Choroid plexus epithelial cell (primary cell): ENCODE measurements around the gene SINHCAF.
"Not testable (repeated sequence)": the region's sequence is repeated elsewhere in the genome, so short reads cannot be mapped to it uniquely, and the experiment has no call there.

Experiments
- DNase-seq: peaks from one replicate; pipeline ENCODE4 v3.0.0-alpha.2; 2010; ENCODE audit warnings: low read depth
- H3K4me3 ChIP-seq: 2 replicates; pipeline ENCODE4 v1.5.1; 2011; ENCODE audit warnings: low read depth, mild to moderate bottlenecking, control low read depth, low read length, moderate library complexity
- TF ChIP-seq, protein P1 (sequence below): conservative IDR thresholded peaks from 2 replicates; pipeline ENCODE4 v1.5.1; 2011; ENCODE audit warnings: low read depth, mild to moderate bottlenecking, control low read depth, inconsistent platforms, low read length, moderate library complexity

The SINHCAF gene

GRCh38 chr12:31278424-31278823 is 47.5 kb downstream of the SINHCAF start:
- no peak for DNase-seq

GRCh38 chr12:31277081-31277480 is 48.9 kb downstream of the SINHCAF start:
- DNase-seq = no peak
- TF ChIP-seq, protein P1, sequence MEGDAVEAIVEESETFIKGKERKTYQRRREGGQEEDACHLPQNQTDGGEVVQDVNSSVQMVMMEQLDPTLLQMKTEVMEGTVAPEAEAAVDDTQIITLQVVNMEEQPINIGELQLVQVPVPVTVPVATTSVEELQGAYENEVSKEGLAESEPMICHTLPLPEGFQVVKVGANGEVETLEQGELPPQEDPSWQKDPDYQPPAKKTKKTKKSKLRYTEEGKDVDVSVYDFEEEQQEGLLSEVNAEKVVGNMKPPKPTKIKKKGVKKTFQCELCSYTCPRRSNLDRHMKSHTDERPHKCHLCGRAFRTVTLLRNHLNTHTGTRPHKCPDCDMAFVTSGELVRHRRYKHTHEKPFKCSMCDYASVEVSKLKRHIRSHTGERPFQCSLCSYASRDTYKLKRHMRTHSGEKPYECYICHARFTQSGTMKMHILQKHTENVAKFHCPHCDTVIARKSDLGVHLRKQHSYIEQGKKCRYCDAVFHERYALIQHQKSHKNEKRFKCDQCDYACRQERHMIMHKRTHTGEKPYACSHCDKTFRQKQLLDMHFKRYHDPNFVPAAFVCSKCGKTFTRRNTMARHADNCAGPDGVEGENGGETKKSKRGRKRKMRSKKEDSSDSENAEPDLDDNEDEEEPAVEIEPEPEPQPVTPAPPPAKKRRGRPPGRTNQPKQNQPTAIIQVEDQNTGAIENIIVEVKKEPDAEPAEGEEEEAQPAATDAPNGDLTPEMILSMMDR = no peak
- H3K4me3 ChIP-seq = no peak overlapping the region

More at GRCh38 chr12:31278424-31278823, 47.5 kb downstream of the SINHCAF start:
- H3K4me3 ChIP-seq = no peak overlapping the region
- TF ChIP-seq, protein P1 = no peak

GRCh38 chr12:31275491-31275890 is 50.5 kb downstream of the SINHCAF start:
- no peak overlapping the region for H3K4me3 ChIP-seq
- TF ChIP-seq, protein P1 = no peak
- DNase-seq = no peak

GRCh38 chr12:31274520-31275300 is 51.2 kb downstream of the SINHCAF start:
- no peak for DNase-seq
- TF ChIP-seq, protein P1 = no peak
- no peak overlapping the region for H3K4me3 ChIP-seq

- DNase-seq, H3K4me3 ChIP-seq: not testable (repeated sequence)
These were observed 52.2 kb downstream of the SINHCAF start for GRCh38 chr12:31273794-31274193.

- DNase-seq = no peak
- H3K4me3 ChIP-seq = no peak overlapping the region
- TF ChIP-seq, protein P1 = no peak
These were observed 53.2 kb downstream of the SINHCAF start for GRCh38 chr12:31272607-31273225.

GRCh38 chr12:31267966-31268365 is 58.0 kb downstream of the SINHCAF start:
- DNase-seq = no peak
- no peak overlapping the region for H3K4me3 ChIP-seq
- TF ChIP-seq, protein P1 = no peak
